GM04503 (cell line): Measurements from ENCODE around the gene FAM83F.
"Not testable (repeated sequence)": the region's sequence is repeated elsewhere in the genome, so short reads cannot be mapped to it uniquely, and the experiment has no call there.

Experiments used
- DNase-seq: peaks from one replicate; pipeline ENCODE4 v3.0.0-alpha.2; 2012; ENCODE audit warnings: low read depth

Gene FAM83F

DNA sequence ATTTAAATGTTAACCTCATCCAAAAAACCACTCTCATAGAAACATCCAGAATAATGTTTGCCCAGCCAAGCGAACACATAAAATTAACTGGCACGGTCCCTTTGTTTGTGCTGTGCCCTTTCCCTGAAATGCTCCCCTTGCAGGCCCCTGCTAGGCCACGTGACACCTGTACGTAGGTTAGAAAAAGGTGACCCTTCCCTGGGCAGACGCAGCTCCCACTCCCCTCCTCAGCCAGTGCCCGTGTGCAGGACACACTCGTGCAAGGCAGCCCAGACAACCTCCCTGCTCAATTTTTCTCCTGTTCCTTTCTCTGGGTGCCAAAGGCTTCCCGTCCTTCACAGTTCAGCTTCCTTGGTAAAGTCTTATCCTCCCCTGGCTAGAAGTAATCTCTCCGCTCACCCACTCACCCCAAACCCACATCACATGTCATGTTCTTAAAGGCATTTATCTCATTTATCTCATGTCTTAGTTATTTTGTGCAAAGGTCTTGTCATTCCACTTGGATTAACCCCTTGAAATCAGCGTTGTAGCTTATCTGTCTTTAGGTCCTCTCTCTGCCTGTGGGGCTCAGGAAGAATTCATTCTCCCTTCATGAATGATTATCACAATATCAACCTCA lies 20.7 kb downstream of the FAM83F start:
- no peak for DNase-seq

- DNase-seq: no peak
Measured at GRCh38 chr22:40018051-40018450, 23.3 kb downstream of the FAM83F start.

DNA sequence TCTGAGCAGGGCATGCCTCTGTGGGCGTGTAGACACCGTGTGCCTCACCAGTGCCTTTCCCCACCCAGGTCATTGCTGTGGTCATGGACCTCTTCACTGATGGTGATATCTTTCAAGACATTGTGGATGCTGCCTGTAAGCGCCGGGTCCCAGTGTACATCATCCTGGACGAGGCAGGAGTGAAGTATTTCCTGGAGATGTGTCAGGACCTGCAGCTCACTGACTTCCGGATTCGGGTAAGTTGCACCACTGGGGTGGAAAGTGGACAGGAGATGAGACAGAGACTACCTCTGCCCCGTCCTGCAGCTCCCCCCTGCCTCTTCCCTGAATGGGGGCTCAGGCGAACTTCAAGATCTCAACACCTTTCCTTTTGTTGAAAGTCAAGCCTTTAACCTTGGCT lies 24.3 kb downstream of the FAM83F start:
- no peak for DNase-seq

DNA sequence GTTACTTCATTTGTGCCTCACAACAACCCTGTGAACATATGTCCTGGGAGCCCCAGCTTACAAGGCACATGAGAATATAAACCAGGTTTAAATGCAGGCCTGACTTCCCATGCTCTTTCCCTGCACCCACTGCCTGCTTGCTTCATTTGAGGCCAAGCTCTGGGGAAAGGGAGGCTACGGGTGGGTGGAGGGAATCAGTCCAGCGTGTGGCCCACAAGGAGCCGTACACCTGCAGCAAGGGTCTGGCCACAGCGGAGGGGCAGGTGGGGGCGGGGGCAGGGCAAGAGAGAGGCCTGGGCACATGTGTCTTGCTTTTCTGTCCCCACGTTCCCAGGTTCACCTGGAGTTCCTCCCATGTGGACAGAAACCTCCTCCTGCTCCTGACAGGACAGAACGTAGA lies 26.2 kb downstream of the FAM83F start:
- no peak for DNase-seq

GRCh38 chr22:40021401-40022000 lies 26.7 kb downstream of the FAM83F start:
- no peak for DNase-seq

GRCh38 chr22:40022536-40023240 lies 27.9 kb downstream of the FAM83F start:
- no peak for DNase-seq

DNA sequence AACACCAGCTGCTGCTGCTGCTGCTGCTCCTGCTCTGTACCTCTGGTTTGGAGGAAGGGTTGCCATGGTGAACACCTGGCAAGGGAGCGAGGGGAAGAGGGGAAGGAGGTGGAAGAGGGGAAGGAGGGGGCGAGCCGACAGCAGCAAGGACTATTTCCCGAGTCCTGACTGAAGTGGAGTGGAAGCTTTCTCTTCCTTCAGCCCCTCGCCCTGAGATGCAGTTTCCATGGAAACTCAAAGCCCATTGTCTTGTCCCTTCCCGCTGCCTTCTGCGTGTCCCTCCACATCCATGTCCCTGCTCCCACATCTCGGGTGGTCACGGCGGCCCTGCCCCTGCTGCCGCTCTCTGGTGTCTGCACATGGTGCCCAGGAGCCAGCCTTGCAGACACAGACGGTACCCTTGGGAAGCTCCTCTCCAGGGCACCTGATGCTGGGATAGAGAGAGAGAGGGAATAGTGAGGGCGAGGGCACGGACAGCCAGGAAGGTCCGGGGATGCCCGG lies 28.6 kb downstream of the FAM83F start:
- no peak for DNase-seq

DNA sequence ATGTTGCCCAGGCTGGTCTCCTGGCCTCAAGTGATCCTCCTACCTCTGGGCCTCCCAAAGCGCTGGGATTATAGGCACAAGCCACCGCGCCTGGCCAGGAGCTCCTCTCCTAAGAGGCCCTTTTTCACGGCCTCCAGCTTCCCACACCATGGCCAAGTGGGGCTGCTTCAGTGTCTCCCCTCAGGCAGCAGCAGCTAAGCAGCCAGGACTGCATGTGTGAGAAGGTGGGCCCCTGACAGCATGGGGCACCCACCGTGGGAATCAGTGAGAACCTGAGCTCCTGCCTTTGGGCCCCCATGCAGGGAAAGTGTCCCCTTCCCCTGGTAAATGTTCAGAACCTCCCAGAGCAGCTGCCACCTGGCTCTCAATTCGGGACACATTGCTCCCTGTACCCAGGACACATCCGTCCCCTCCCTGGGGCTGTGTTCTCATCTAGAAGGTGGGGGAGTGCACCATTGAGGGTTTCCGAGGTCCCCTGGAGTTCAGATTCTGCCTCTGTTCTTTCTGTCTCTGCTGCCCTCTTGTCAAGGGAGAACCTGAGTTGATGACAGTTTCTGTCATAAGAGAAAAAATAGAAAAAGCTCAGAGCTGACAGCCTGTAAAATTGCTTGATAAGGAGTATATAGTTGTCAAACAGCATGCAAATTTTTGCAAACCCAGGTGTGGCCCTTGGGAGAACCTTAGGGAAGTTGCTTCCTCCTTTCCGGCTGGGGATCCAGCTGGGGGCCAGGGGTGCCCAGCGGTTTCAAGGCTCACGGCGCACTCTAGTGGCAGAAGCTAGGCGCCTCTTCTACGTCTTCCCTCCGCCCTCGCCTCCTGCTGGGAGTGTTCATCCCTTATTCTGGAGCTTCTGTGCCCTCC lies 29.7 kb downstream of the FAM83F start:
- DNase-seq: no peak

- not testable (repeated sequence) for DNase-seq
Measured at GRCh38 chr22:40025062-40025379, 30.3 kb downstream of the FAM83F start.

- no peak for DNase-seq
Measured at GRCh38 chr22:40025856-40026255, 31.1 kb downstream of the FAM83F start.

DNA sequence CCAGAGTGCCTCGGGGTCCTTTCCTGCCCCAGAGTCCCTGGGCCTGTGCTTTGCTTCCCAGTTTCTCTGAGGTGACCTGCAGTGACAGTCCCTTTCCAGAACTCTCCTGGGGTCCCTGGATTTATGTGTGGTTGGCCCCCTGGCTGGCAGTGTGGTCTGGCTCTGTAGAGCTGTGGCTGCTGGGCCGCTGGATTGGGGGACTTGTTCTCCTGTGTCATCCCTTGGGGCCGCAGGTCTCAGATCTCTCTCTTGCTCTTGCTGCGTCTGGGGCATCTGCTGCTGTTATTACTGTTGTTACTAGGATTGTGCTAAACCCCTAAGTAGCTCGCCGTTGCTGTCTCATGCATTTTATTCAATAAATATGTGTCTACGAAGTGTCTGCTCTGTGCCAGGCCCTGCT lies 31.9 kb downstream of the FAM83F start:
- no peak for DNase-seq

GRCh38 chr22:40027191-40028097 lies 32.7 kb downstream of the FAM83F start:
- no peak for DNase-seq

- DNase-seq: no peak
Measured at GRCh38 chr22:40028098-40028425, 33.3 kb downstream of the FAM83F start.

DNA sequence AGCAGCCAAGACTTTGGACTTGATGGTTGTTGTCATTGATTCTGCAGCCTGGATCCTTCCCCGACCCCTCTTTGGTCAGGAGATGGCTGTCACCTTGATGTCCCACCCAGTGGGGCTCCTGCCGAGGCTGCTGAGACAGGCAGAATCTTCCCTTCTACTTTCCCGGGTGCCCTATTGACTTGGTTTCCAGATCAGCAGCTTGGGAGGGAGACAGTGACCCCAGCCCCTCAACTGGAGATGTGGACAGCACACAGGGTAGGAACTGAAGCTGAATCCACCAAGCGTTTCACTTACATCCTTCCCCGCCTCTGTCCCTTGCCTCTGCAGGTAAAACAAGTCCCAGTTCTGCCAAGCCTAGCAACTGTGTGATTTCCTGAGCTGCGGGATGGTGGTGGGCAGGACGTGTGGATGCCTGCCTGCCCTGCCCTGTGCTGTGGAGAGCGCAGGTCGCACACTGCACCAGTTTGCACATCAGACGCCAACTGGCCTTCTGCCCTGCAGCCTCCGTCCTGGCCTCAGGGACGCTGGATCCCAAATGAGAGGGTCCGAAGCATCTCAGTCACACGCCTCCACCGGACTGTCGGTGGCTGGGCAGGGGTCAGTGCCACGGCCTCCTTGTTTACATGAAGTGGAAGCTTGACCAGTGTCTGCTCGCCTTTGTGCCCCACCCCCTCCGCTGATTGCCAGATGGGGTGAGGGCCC lies 34.6 kb downstream of the FAM83F start:
- no peak for DNase-seq

DNA sequence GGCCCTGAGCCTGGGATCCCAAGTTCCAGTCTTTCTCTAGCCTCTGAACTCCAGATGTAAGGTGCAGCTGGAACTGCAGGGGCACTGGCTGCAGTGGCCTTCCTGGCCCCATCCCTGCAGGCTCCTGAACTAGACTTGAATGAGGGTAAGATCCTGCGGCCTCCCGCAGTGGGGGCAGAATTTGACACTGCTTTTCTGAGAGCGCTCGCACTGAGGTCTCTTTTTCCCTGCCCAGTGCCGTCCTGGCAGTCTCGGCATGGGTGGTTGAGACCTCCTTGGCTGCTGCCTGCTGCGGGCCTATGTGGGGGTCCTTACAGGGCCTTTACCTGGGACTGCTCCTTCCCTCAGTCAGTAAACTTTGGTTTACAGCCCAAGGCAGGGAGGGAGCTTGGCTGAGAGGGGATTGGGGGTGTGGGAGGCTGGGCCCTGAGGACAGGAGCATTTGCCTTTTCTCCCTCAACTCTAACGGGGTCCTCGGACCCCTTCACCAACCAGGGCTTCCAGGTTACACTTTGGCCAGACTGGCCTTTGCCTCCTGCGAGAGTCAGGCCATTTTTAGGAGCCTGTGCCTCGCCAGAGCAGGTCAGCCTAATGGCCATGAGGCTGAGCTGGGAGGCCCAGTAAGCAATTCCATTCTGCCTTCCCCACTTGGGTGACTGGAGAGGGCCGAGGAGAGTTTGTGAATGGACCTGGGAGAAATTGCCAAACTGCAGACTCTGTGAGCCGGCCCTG lies 35.4 kb downstream of the FAM83F start:
- DNase-seq: no peak

- no peak for DNase-seq
Measured at GRCh38 chr22:40030758-40031095, 36.0 kb downstream of the FAM83F start.

DNA sequence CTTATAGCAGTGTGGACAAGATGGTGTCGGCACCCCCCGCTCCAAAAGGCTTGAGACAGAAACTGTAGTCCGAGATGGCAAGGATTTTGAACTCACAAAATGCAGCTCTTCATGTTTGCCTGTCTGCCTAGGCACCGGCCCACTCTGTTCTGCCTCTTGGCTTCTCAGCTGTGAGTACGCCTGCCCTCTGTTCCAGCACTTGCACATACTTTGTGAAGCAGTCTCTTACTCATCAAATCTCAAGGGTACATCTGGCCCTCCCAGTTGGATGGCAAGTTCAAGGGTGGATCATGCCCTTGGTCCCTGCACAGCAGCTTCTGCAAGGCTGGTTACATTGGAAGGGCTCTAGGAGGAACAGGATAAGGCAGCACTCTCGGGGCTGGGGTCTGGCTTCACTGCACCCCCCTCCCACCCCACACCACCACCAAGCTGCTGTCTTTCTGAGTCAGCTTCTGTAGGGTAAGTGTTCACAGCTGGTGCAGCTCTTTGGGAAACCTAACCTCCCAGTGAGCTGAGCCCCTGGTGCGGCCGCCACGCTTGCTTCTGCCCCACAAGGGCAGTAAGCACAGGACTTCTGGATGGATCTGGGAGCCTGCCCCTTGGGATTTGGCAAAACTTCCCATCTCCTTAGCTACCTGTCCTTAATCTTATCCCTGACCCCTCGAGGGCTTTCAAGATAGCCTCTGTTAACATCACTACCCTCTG lies 37.2 kb downstream of the FAM83F start:
- no peak for DNase-seq

GRCh38 chr22:40033586-40034380 lies 39.0 kb downstream of the FAM83F start:
- DNase-seq: no peak

DNA sequence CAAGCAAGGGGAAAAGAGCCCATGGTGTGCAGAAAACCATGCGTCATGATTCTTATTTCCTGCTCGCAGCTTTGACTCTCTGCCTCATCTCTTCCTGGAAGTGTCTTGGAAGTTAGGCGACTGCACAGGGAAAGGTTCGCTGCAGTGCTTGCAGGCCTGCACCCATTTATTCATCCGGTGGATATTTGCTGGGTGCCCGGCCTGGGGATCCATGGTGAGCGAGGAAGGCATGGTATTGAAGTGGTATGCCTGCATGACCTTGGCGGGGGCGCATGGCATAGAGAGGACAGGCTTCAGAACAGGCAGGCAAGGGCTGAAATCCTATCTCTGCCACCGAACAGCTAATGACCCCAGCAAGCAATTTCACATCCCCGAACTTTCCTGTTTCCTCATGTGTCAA lies 40.6 kb downstream of the FAM83F start:
- DNase-seq: no peak
